Adrenal gland (tissue), 5 donors: ENCODE measurements around the gene CCT6A.

ENCODE experiments used
- CTCF ChIP-seq, 6 experiments: fragments of 450-650 bp in 4 of 6; fragments of 200-600 bp in 2 of 6; sonication (generic) in 1 of 6; IDR thresholded peaks; 1 replicate in 5 of 6; 2 replicates in 1 of 6; pipeline versions ENCODE4 v1.5.1 to v1.8.0; 2016 to 2021; ENCODE audit warnings: antibody characterized with exemption in 6 of 6, mild to moderate bottlenecking in 2 of 6, moderate library complexity in 1 of 6
- POLR2A ChIP-seq, 2 donors: fragments of 450-650 bp; IDR thresholded peaks; one replicate each; pipeline ENCODE4 v1.6.1; 2017; ENCODE audit warnings: antibody characterized with exemption in 2 of 2, mild to moderate bottlenecking in 2 of 2, moderate library complexity in 1 of 2
- donor health status: DM: no; HTN: no; CAD: no.

- no peak for TF ChIP-seq CTCF (IDR thresholded peaks at IDR 0.05)
- TF ChIP-seq POLR2A (IDR thresholded peaks at IDR 0.05): no peak
These were observed 59.0 kb downstream of the CCT6A start for GRCh38 chr7:56110611-56111010.
